ENCODE data around the gene HOXD12.

- TF ChIP-seq CTCF (IDR thresholded peaks at IDR 0.05) = no peak
- TF ChIP-seq POLR2AphosphoS5 (IDR thresholded peaks at IDR 0.05) = no peak
- TF ChIP-seq POLR2A (IDR thresholded peaks at IDR 0.05) = no peak
Observed at GRCh38 chr2:176129813-176130146, 30.2 kb downstream of the HOXD12 start.

Measured in prostate gland (tissue), 2 donors.